PC-3 (cell line): ENCODE results near the gene MZB1. TPM values are rescaled to one million over a fixed set of nuclear protein-coding genes. Genes with fewer than 3 reads are reported as not detected.

Experiments
- ATAC-seq: fragments of 200-7000 bp; cut with Tn5 transposase; 2 replicates; pipeline ENCODE4 v1.9.1; 2020; ENCODE audit warnings: mild to moderate bottlenecking, moderate library complexity
- BruUV-seq: library from RNA; stranded (reverse); fragments of 400-500 nt; replicated peaks from 2 replicates; lab custom pipeline; 2021; lab: Mats Ljungman, UMichigan
- CTCF ChIA-PET: fragments of 300-600 bp; sonication (Branson Sonifier 250); formaldehyde crosslinking; loops from one replicate; lab custom pipeline; 2022; ENCODE audit warnings: antibody characterized with exemption; lab: Charles Lee
- POLR2A ChIA-PET: fragments of 300-600 bp; sonication (Branson Sonifier 250); formaldehyde crosslinking; loops from one replicate; lab custom pipeline; 2022; ENCODE audit warnings: antibody characterized with exemption; ENCODE audit not compliant: unreplicated experiment; lab: Charles Lee
- DNase-seq: peaks from one replicate; pipeline ENCODE4 v3.0.0-alpha.2; 2015
- H2AFZ ChIP-seq: fragments of 300-600 bp; sonication (generic); 2 replicates; pipeline ENCODE4 v1.6.0; 2016; ENCODE audit warnings: antibody characterized with exemption, low read length
- H3F3A ChIP-seq: fragments of 300-600 bp; sonication (generic); one replicate; pipeline ENCODE4 v1.6.0; 2017; ENCODE audit warnings: antibody characterized with exemption, low read length, control low read depth, mild to moderate bottlenecking; ENCODE audit not compliant: unreplicated experiment
- H3K27ac ChIP-seq: fragments of 300-600 bp; sonication (generic); 2 replicates; pipeline ENCODE4 v1.5.1; 2016; ENCODE audit warnings: mild to moderate bottlenecking, low read length
- H3K27me3 ChIP-seq: fragments of 300-600 bp; sonication (generic); 2 replicates; pipeline ENCODE4 v1.6.1; 2016; ENCODE audit warnings: low read length, mixed read lengths
- H3K36me3 ChIP-seq: fragments of 300-600 bp; sonication (generic); 2 replicates; pipeline ENCODE4 v1.6.1; 2016; ENCODE audit warnings: low read depth, mixed run types, low read length, mixed read lengths
- H3K4me1 ChIP-seq: fragments of 300-600 bp; sonication (generic); 2 replicates; pipeline ENCODE4 v1.5.1; 2016; ENCODE audit warnings: low read length; ENCODE audit not compliant: insufficient read depth
- H3K4me2 ChIP-seq: fragments of 300-600 bp; sonication (generic); 2 replicates; pipeline ENCODE4 v1.6.0; 2016; ENCODE audit warnings: low read length
- H3K4me3 ChIP-seq: fragments of 300-600 bp; sonication (generic); 2 replicates; pipeline ENCODE4 v1.5.1; 2016; ENCODE audit warnings: mild to moderate bottlenecking, low read length, mixed read lengths
- H3K79me2 ChIP-seq: fragments of 300-600 bp; sonication (generic); 2 replicates; pipeline ENCODE4 v1.6.1; 2017; ENCODE audit warnings: low read length, mixed read lengths
- H3K9ac ChIP-seq: fragments of 300-600 bp; sonication (generic); 2 replicates; pipeline ENCODE4 v1.6.0; 2016; ENCODE audit warnings: mild to moderate bottlenecking, low read length
- H3K9me2 ChIP-seq: fragments of 300-600 bp; sonication (generic); replicated peaks from 2 replicates; pipeline ENCODE4 v1.6.1; 2016; ENCODE audit warnings: mixed run types, low read length, mixed read lengths
- H3K9me3 ChIP-seq: fragments of 300-600 bp; sonication (generic); 2 replicates; pipeline ENCODE4 v1.6.1; 2016; ENCODE audit warnings: low read length, mixed read lengths
- H4K20me1 ChIP-seq: fragments of 300-600 bp; sonication (generic); 2 replicates; pipeline ENCODE4 v1.6.1; 2016; ENCODE audit warnings: low read length, mixed read lengths
- EZH2 ChIP-seq: fragments of 300-600 bp; sonication (generic); IDR thresholded peaks from one replicate; pipeline ENCODE4 v1.6.1; 2017; ENCODE audit warnings: antibody characterized with exemption, mild to moderate bottlenecking, low read length; ENCODE audit not compliant: unreplicated experiment
- EZH2phosphoT487 ChIP-seq: fragments of 300-600 bp; sonication (generic); IDR thresholded peaks from 2 replicates; pipeline ENCODE4 v1.6.1; 2018; ENCODE audit warnings: mild to moderate bottlenecking, antibody characterized with exemption, low read length, borderline replicate concordance
- intact Hi-C: fragments of 100-400 bp; cut with micrococcal nuclease; formaldehyde crosslinking; loops from 2 replicates; pipeline ENCODE4 v1.9.0; 2023
- total RNA-seq: library from RNA; depleted of rRNA; stranded (reverse); fragments of >200 nt; gene quantifications from 2 replicates; pipeline ENCODE4 v1.2.3, GENCODE V29; 2014
- TF ChIP-seq, protein P1 (sequence below): fragments of 300-600 bp; sonication (generic); conservative IDR thresholded peaks from 2 replicates; pipeline ENCODE4 v1.5.1; 2017; ENCODE audit warnings: antibody characterized with exemption, low read depth, mild to moderate bottlenecking, low read length

Gene MZB1
- total RNA-seq, 1 experiment from 2014 or later = 0.22 TPM

DNA sequence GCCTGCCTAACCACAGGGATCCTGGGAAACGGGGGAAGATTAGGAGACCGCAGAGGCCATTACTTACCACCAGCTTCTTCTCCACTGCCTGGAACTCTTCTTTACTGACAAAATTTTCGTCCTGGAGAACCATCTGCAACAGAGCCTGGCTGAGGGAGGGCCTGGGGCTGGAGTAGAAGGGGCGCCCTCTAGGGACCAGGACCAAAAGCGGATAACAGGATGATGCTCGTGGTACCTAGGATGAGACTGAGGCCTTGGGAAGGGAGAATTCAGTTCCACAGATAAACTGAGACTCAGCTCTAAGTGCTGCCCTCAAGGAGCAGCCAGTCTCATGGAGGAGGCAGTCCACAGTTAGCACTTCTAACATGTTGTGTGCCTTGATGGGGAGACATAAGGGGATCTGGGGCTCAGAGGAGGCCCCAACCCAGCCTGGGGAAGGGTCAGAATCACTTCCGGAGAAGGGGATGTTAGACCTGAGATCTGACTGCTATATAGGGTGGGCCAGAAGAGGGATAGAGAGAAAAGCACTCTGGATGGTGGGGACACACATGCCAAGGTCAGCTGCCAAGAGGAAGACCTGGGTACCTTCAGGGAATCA, 12.9 kb upstream of the MZB1 start:
- peaks cover 10% of the 10 kb centered on the region for H3K4me1 ChIP-seq
- H2AFZ ChIP-seq = no peak overlapping the region
- BruUV-seq = no TSS peak
- DNase-seq = peak; percentile 33
- no peaks in the 10 kb centered on the region for H3K79me2 ChIP-seq
- H4K20me1 ChIP-seq = no peaks in the 10 kb centered on the region
- CTCF ChIA-PET = interaction anchor here (0.6 kb wide), 2 partner anchors 47 to 147 kb away, joined by 3 read pairs; no protein-coding TSS in a partner anchor
- H3K9me3 ChIP-seq = no peaks in the 10 kb centered on the region
- TF ChIP-seq, protein P1, sequence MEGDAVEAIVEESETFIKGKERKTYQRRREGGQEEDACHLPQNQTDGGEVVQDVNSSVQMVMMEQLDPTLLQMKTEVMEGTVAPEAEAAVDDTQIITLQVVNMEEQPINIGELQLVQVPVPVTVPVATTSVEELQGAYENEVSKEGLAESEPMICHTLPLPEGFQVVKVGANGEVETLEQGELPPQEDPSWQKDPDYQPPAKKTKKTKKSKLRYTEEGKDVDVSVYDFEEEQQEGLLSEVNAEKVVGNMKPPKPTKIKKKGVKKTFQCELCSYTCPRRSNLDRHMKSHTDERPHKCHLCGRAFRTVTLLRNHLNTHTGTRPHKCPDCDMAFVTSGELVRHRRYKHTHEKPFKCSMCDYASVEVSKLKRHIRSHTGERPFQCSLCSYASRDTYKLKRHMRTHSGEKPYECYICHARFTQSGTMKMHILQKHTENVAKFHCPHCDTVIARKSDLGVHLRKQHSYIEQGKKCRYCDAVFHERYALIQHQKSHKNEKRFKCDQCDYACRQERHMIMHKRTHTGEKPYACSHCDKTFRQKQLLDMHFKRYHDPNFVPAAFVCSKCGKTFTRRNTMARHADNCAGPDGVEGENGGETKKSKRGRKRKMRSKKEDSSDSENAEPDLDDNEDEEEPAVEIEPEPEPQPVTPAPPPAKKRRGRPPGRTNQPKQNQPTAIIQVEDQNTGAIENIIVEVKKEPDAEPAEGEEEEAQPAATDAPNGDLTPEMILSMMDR = peak; percentile 67
- no peak for TF ChIP-seq EZH2phosphoT487
- intact Hi-C loops = no loop called here
- H3K27ac ChIP-seq = no peak overlapping the region
- no peaks in the 10 kb centered on the region for H3F3A ChIP-seq
- ATAC-seq = no peak
- H3K4me3 ChIP-seq = no peak overlapping the region
- H3K4me2 ChIP-seq = no peak overlapping the region
- H3K36me3 ChIP-seq = no peaks in the 10 kb centered on the region
- no peaks in the 10 kb centered on the region for H3K27me3 ChIP-seq
- no peak overlapping the region for H3K9ac ChIP-seq
- POLR2A ChIA-PET = no interaction called here
- H3K9me2 ChIP-seq = no peaks in the 10 kb centered on the region

DNA sequence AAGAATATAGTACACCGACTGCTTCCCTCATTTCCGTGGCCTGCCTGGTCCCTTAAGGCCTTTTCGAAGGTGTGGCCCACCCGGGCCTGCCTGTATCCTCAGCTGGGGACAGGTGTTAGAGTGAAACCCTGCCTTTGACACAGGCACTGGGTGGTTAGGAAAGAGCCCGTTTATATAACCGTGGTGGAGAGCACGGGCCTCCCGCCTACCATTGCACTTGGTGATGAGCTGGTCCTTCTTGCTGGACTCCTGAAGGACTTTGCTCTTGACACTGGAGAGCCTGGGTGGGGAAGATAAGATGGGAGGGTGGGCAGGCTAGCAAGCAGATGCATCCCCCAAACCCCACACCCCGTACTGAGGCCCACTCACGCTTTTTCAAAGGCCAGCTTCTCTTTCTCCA, 11.8 kb upstream of the MZB1 start:
- ATAC-seq = no peak
- peaks cover 10% of the 10 kb centered on the region for H3K4me1 ChIP-seq
- no peaks in the 10 kb centered on the region for H3K9me3 ChIP-seq
- TF ChIP-seq, protein P1 = no peak
- TF ChIP-seq EZH2phosphoT487 (no peak), EZH2 (no peak)
- no peak for DNase-seq
- no peaks in the 10 kb centered on the region for H3K27me3 ChIP-seq
- no peak overlapping the region for H3K4me3 ChIP-seq
- POLR2A ChIA-PET = interaction anchor here (0.6 kb wide), 1 partner anchor 15 kb away, joined by 3 read pairs; no protein-coding TSS in a partner anchor
- no peak overlapping the region for H3K27ac ChIP-seq
- BruUV-seq = no TSS peak
- no peaks in the 10 kb centered on the region for H3K36me3 ChIP-seq
- no peaks in the 10 kb centered on the region for H3K79me2 ChIP-seq
- intact Hi-C loops = no loop called here
- no peak overlapping the region for H2AFZ ChIP-seq
- no peaks in the 10 kb centered on the region for H3F3A ChIP-seq
- no peaks in the 10 kb centered on the region for H3K9me2 ChIP-seq
- CTCF ChIA-PET = no interaction called here
- H4K20me1 ChIP-seq = no peaks in the 10 kb centered on the region
- no peak overlapping the region for H3K4me2 ChIP-seq
- no peak overlapping the region for H3K9ac ChIP-seq

DNA sequence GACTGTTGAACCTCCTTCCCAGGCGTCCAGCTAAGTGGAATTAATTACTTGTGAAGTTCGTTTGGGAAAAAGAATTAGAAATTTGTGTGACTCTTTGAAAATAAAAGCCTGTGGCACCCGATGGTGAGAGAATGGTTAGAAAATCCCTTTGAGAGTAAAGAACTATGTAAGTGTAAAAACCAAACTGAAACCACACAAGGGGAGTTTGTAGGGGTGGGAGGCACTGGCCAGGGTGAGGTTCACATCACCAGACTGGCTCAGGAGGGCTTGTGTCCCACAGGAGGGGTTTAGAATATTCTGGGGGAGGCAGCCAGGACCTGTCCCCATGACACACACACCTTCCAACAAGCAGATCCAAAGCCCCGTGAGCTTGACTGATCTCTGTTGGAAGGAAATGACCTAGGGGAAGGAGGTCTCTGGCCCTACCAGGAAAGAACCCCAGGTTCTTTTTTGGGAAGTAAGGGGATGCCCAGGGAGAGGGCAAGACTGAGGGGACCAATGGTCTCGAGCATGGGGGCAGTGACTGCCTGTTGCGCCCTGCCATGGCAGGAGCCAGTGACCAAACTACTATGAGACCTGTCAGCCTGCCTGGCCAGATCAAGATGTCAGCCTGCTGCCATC, 9.9 kb upstream of the MZB1 start:
- no peaks in the 10 kb centered on the region for H3K79me2 ChIP-seq
- BruUV-seq = no TSS peak

More for the DNA sequence above, 9.9 kb upstream of the MZB1 start:
- Histone ChIP-seq H3K4me1 (peaks cover 10% of the 10 kb centered on the region), H3F3A (no peaks in the 10 kb centered on the region), H2AFZ (no peak overlapping the region), H3K36me3 (no peaks in the 10 kb centered on the region), H3K4me2 (no peak overlapping the region), H3K9ac (no peak overlapping the region), H3K27ac (no peak overlapping the region), H3K9me3 (no peaks in the 10 kb centered on the region), H4K20me1 (no peaks in the 10 kb centered on the region), H3K9me2 (no peaks in the 10 kb centered on the region), H3K27me3 (no peaks in the 10 kb centered on the region), H3K4me3 (no peak overlapping the region)
- CTCF ChIA-PET = no interaction called here
- POLR2A ChIA-PET = interaction anchor here (0.6 kb wide), 1 partner anchor 230 kb away, joined by 3 read pairs; no protein-coding TSS in a partner anchor
- DNase-seq (no peak), ATAC-seq (no peak)
- intact Hi-C loops = no loop called here
- TF ChIP-seq EZH2phosphoT487 (no peak), EZH2 (no peak)
- TF ChIP-seq, protein P1 = no peak
